GM19467 (cell line): ENCODE measurements around the gene ZCCHC2.
A peak's percentile ranks its signal among the peaks of the same experiment; 100 is the strongest.

Experiments
- ATAC-seq: cut with Tn5 transposase; IDR thresholded peaks from one replicate; pipeline ENCODE4 v1.9.1; 2021; ENCODE audit warnings: mild to moderate bottlenecking, moderate library complexity; ENCODE audit not compliant: unreplicated experiment

The ZCCHC2 gene

DNA sequence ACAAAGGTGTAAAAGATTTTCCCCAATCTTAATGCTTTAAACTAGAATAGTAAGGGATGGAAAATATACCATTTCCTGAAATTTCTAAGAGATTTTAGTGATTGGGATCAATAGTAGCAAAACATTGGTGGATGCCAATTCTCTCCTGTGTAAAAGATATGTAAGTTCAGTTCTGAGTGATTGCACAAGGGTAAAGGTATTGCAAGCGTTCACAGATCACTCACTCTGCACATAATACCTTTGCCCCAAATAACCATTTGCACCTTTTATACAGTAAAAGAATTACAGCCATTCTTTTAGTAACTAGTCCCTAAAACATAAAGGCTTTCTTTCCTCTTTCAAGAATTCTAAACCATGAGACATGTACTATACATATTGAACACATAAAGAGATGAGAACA lies 13.0 kb upstream of the ZCCHC2 start:
- no peak for ATAC-seq

DNA sequence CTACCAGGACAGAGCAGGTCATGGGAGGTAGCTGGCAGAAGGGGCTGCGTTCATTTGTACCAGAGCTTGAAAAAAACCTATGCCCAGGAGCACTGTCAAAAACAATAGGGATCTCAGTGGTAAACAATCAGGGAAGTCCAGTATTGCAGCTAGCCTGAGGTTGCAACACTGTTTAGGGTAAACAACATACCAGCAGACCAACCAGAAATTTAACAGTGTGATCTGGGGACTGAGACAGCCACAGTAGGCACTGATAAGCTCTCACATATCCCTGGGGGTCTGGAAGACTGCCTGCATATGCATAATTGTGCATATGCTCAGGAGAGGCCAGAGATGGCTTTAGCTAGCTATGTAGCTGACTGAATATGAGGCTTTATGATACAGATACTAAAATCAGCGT lies 12.0 kb upstream of the ZCCHC2 start:
- no peak for ATAC-seq

- ATAC-seq: no peak
Observed at GRCh38 chr18:62512532-62512931, 10.3 kb upstream of the ZCCHC2 start.

DNA sequence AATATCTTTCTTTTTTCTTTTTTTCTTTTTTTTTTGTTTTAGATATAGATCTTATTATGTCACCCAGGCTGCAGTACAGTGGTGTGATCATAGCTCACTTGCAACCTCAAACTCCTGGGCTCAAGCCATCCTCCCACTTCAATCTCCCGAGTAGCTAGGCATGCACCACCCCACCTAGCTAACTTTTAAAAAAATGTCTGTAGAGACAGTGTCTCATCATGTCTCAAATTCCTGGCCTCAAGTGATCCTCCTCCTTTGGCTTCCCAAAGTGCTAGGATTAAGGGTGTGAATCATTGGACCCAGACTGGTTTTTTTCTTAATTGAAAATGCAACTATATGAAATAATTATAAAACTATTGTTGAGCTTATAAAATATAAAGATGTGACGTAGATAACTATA lies 9.8 kb upstream of the ZCCHC2 start:
- no peak for ATAC-seq

DNA sequence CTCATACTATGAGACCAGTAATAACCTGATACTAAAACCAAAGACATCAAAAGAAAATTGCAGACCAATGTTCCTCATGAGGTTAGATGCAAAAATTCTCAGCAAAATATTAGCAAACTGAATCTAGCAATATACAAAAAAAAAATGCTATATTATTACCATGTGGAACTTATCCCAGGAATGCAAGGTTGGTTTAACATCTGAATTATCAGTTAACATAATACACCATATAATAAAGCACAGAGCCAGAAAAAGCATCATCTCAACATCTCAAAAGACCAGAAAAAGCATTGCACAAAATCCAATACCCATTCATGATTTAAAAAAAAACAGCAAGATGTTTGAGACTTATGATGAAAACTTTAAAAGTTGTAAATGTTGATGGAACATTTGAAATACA lies 8.3 kb upstream of the ZCCHC2 start:
- ATAC-seq: no peak

GRCh38 chr18:62516242-62516641 lies 6.6 kb upstream of the ZCCHC2 start:
- no peak for ATAC-seq

GRCh38 chr18:62518460-62519375 lies 4.1 kb upstream of the ZCCHC2 start:
- no peak for ATAC-seq

- no peak for ATAC-seq
Observed at GRCh38 chr18:62519684-62520083, 3.1 kb upstream of the ZCCHC2 start.

DNA sequence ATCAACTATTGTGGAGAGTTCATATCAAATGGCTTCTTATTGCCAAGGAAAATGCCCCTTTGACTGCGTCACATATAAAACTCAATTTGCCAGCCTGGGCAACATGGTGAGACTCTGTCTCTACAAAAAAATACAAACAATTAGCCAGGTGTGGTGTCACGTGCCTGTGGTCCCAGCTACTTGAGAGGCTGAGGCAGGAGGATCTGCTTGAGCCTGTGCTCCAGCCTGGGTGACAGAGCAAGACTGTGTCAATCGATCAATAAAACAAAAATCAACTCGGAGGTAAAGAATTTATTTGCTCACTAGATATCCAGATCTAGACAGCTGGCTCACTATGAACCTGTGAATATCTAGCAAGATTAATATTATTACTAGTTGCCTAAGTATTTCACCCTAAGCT lies 1.7 kb upstream of the ZCCHC2 start:
- ATAC-seq: no peak

DNA sequence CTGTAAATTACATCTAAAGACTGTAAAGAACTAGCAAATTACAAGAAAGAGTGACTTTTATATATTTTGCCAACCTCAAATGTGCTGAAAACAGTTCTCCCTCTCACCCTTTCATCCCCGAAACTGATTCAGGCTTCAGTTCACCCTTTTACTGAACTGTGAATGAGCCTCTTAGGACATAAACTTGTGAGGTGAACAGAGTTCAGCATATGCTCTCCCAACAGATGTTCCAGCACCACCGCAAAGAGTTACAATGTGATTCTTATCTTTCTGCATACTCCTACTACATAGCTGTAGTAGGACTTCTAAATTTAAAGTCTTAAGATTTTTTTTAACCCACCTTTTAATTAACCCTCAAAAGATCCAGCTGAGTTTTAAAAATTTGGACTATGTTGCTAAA lies 1.2 kb upstream of the ZCCHC2 start:
- no peak for ATAC-seq

GRCh38 chr18:62522178-62522503 lies 684 bp upstream of the ZCCHC2 start:
- peak; percentile 1 for ATAC-seq

DNA sequence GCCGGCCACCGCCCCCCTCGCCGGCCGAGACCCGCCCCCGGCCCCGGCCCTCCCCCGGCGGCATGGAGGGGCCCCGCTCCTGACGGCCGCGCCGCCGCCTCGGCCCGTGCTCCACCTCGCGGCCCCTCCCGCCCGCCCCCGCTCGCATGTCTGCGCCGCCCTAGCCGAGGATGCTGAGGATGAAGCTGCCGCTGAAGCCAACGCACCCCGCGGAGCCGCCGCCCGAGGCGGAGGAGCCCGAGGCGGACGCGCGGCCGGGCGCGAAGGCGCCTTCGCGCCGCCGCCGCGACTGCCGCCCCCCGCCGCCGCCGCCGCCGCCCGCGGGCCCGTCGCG lies 397 bp downstream of the ZCCHC2 start:
- no peak for ATAC-seq

DNA sequence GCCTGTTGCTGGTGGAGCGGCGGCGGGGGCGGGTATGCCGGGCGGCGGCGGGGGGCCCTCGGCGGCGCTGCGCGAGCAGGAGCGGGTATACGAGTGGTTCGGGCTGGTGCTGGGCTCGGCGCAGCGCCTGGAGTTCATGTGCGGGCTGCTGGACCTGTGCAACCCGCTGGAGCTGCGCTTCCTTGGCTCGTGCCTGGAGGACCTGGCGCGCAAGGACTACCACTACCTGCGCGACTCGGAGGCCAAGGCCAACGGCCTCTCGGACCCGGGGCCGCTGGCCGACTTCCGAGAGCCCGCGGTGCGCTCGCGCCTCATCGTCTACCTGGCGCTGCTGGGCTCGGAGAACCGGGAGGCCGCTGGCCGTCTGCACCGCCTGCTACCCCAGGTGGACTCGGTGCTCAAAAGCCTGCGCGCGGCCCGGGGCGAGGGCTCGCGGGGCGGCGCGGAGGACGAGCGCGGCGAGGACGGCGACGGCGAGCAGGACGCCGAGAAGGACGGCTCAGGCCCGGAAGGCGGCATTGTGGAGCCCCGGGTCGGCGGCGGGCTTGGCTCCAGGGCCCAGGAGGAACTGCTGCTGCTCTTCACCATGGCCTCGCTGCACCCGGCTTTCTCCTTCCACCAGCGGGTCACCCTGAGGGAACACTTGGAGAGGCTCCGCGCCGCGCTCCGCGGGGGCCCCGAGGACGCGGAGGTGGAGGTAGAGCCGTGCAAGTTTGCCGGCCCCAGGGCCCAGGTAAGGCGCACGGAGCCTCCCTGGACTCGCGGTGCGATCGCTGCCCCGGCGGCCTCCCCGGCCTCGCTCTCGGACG lies 1.0 kb downstream of the ZCCHC2 start:
- ATAC-seq: no peak

DNA sequence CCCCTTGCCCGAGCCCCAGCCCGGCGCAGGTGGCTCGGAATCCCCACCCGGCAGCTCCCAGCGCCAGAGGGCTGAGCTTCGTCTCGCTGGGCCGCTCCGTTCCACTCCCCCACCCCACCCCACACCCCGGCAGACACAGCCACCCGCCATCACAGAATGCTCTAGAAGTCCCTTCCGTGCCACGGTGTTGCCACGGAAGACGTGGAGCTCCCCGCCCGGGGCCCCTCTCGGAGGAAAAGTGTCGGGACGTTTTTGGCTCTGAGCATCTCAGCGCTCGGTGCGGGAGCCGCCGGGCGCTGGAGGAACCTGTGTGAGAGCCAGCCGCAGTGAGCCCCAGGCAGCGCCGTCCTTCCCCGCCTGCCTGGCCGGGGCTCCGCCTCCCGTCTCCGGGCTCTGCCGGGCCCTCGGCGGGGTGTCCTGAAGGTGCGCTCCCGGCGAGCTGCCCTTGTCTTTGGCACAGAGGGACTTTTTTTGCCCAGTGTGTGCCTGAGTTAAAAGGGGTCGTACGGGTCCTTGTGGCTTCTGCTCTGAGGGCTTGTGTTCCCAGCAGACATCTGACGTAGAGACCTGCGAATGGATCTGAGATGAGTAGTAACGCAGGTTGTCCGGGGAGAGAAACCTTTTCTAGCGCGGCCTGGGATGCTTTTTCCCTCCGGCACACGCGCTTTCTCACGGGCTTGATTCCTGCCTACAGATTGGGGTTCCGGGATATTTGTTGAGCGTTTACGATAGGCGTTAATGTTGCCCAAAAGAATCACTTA lies 1.8 kb downstream of the ZCCHC2 start:
- ATAC-seq: no peak

DNA sequence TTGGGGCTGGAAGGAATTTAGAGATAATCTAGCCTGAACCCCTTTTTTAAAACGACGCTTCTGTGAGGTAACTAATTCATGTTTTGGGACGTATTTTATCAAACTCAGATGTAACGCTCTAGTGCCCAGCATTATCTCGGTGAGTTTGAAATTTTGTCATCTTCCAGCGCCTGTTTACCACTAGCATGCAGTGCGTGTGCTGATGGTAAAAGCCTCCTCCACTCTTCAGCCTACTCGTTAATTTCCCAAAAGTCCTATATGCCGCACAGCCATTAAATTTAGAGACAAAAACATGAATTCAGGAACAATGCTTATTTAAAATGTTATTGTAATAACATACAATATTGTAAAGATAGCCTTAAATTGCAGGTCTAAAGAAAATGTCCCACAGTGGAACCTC lies 2.8 kb downstream of the ZCCHC2 start:
- ATAC-seq: no peak

DNA sequence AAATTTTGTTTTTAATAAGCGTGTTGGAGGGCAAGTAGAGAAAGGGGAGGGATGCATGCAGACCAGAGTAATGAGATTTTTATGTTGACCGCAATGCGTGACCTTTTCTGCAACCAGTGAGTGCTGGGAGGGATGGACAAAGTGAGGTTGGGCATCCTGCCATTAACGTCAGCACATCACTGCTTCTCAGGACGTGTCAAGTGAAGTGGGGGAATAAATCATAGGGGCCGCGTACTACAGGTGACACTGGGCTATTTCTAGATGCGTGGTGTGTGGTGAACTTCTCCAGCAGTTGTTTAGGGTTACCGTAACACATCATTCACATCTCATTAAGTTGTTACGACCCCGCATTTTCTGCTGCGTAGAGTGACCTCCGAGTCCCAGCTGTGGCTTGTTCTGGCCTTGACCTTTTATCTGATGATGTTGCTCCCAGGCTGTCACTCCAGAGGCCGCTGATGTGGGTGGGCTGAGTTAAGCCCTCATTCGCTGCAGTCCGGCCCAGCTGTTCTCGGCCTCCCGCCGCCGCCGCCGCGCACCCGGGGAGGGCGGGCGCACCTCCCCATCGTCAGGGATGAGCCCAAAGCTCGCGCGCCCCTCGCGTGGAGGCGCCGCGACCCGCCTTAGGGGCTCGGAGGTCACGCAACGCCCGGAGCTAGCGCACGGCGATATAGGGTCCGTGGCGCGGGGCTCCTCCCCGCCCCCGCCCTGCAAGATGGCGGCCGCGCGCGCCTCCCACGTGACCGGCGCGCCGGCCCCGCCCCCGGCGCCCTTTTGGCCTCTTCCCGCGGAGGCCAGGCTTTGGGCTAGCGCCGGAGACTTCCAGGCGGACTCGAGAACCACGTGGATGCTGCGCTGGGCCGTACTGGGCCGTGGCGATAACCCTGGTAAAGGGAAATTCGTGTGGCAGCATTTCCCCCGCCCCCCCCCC lies 3.5 kb downstream of the ZCCHC2 start:
- ATAC-seq: no peak

DNA sequence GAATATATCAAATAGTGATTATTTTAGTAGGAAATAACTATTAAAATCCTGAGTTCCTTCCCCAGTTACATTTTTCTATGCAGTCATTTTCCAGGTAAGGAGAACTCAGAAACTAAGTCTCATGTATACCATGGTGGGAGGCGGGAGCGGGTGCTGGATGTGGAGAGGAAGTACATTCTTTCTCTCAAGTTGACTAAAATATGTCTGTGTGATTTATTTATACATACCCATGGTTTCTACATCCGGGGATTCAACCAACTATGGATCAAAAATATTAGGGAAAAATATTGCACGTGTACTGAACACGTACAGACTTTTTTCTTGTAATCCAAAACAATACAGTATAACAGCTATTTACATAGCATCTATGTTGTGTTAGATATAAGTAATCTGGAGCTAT lies 6.8 kb downstream of the ZCCHC2 start:
- no peak for ATAC-seq

GRCh38 chr18:62531078-62531477 lies 8.3 kb downstream of the ZCCHC2 start:
- ATAC-seq: no peak

GRCh38 chr18:62531931-62532330 lies 9.1 kb downstream of the ZCCHC2 start:
- no peak for ATAC-seq

GRCh38 chr18:62536005-62536404 lies 13.2 kb downstream of the ZCCHC2 start:
- ATAC-seq: no peak
